RWPE2 (cell line): Measurements from ENCODE around the gene CD48.

Experiments used
- ATAC-seq: fragments of 200-7000 bp; cut with Tn5 transposase; 3 replicates; pipeline ENCODE4 v1.9.1; 2021; ENCODE audit warnings: low read depth
- DNase-seq: peaks from one replicate; pipeline ENCODE4 v3.0.0-alpha.2; 2020; ENCODE audit warnings: low spot score
- H3K27ac ChIP-seq: fragments of 450-650 bp; 2 replicates; pipeline ENCODE4 v1.5.1; 2017; ENCODE audit warnings: mild to moderate bottlenecking; ENCODE audit not compliant: poor library complexity, severe bottlenecking
- H3K27me3 ChIP-seq: fragments of 250-450 bp; sonication (Bioruptor Pico); 2 replicates; pipeline ENCODE4 v1.5.1; 2021; ENCODE audit warnings: mild to moderate bottlenecking, moderate library complexity; ENCODE audit not compliant: insufficient read depth, poor library complexity, severe bottlenecking
- H3K36me3 ChIP-seq: fragments of 250-450 bp; sonication (Bioruptor Pico); 2 replicates; pipeline ENCODE4 v1.5.1; 2020; ENCODE audit warnings: low read depth, mild to moderate bottlenecking, moderate library complexity
- H3K4me1 ChIP-seq: fragments of 250-450 bp; sonication (Bioruptor Pico); 2 replicates; pipeline ENCODE4 v1.5.1; 2021; ENCODE audit warnings: mild to moderate bottlenecking, moderate library complexity; ENCODE audit not compliant: insufficient read depth, poor library complexity, severe bottlenecking
- H3K4me3 ChIP-seq: fragments of 250-450 bp; sonication (Bioruptor Pico); 2 replicates; pipeline ENCODE4 v1.5.1; 2021; ENCODE audit warnings: mild to moderate bottlenecking, moderate library complexity; ENCODE audit not compliant: severe bottlenecking
- H3K9me3 ChIP-seq: fragments of 250-450 bp; sonication (Bioruptor Pico); 2 replicates; pipeline ENCODE4 v1.5.1; 2021; ENCODE audit warnings: mild to moderate bottlenecking, moderate library complexity; ENCODE audit not compliant: severe bottlenecking
- TF ChIP-seq, protein P1 (sequence below): fragments of 450-650 bp; IDR thresholded peaks from one replicate; pipeline ENCODE4 v1.5.1; 2017; ENCODE audit warnings: mild to moderate bottlenecking, moderate library complexity; ENCODE audit not compliant: poor library complexity, severe bottlenecking

The CD48 gene

GRCh38 chr1:160723332-160723731, 11.7 kb upstream of the CD48 start:
- Histone ChIP-seq H3K36me3 (no peaks in the 10 kb centered on the region), H3K27me3 (peaks cover 6% of the 10 kb centered on the region), H3K9me3 (no peaks in the 10 kb centered on the region), H3K4me3 (no peak overlapping the region), H3K27ac (no peak overlapping the region), H3K4me1 (no peaks in the 10 kb centered on the region)
- ATAC-seq (no peak), DNase-seq (no peak)
- TF ChIP-seq, protein P1, sequence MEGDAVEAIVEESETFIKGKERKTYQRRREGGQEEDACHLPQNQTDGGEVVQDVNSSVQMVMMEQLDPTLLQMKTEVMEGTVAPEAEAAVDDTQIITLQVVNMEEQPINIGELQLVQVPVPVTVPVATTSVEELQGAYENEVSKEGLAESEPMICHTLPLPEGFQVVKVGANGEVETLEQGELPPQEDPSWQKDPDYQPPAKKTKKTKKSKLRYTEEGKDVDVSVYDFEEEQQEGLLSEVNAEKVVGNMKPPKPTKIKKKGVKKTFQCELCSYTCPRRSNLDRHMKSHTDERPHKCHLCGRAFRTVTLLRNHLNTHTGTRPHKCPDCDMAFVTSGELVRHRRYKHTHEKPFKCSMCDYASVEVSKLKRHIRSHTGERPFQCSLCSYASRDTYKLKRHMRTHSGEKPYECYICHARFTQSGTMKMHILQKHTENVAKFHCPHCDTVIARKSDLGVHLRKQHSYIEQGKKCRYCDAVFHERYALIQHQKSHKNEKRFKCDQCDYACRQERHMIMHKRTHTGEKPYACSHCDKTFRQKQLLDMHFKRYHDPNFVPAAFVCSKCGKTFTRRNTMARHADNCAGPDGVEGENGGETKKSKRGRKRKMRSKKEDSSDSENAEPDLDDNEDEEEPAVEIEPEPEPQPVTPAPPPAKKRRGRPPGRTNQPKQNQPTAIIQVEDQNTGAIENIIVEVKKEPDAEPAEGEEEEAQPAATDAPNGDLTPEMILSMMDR = no peak

- TF ChIP-seq, protein P1 = no peak
- Histone ChIP-seq H3K9me3 (no peaks in the 10 kb centered on the region), H3K36me3 (no peaks in the 10 kb centered on the region), H3K27ac (no peak overlapping the region), H3K4me3 (no peak overlapping the region), H3K4me1 (no peaks in the 10 kb centered on the region), H3K27me3 (peaks cover 6% of the 10 kb centered on the region)
- ATAC-seq = no peak
- DNase-seq = no peak
Observed at GRCh38 chr1:160722726-160723125, 11.1 kb upstream of the CD48 start.

DNA sequence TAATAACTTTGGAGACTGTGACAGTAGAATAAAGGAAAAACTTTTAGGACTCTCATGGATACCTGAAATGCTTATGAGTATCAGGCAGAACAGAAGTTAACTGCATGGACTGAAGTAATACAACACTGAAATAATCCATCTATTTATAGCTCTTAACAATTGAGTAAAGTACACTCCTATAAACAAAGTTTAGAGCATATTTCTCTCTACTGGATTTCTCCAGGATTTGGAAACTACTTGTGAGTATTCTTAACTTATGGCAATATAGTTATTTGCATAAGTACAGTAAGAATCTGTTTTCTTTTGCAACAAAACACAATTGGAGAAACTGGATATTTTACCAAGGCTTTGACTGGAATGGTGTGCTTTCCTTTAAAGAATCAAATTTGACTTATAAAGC, 9.9 kb upstream of the CD48 start:
- H3K9me3 ChIP-seq = no peaks in the 10 kb centered on the region
- no peak for DNase-seq
- TF ChIP-seq, protein P1 = no peak
- no peak overlapping the region for H3K4me3 ChIP-seq
- H3K36me3 ChIP-seq = no peaks in the 10 kb centered on the region
- no peak for ATAC-seq
- peaks cover 6% of the 10 kb centered on the region for H3K27me3 ChIP-seq
- no peaks in the 10 kb centered on the region for H3K4me1 ChIP-seq
- no peak overlapping the region for H3K27ac ChIP-seq

DNA sequence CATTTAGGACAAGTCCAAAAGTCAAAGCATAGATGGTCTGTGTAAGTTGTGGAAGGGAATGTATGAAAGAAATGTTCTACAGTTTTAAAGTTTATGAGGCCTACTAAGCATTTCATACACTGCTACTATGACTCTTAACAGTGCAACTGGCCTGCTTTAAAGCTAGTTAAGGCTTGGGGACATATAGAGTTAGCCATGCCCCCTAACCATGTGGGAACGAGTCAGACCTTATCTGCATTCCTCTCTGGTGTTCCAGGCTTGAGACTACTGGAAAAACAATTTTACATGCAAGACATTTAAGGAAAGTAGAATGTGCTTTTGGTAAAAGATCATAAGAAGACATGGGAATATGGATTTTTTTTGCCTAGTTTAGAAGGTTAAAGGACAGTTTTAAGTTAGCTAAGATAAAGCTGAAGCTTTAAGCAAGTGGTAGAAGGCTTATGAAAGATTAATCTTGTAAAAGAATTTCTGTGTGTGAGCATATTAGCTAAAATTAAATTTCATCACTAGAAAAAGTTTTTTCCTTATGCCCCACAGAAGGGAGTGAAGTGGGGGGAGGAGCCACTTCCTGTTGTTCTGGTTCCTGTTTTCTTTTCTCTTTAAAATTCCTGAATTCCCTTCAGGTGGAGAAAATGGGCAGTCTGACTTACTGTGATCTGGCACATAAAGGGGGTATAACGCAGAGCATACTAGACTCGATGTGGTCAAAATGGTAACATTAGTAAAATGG, 8.9 kb upstream of the CD48 start:
- Histone ChIP-seq H3K36me3 (no peaks in the 10 kb centered on the region), H3K27me3 (peaks cover 6% of the 10 kb centered on the region), H3K4me3 (no peak overlapping the region), H3K4me1 (no peaks in the 10 kb centered on the region), H3K9me3 (no peaks in the 10 kb centered on the region), H3K27ac (no peak overlapping the region)
- ATAC-seq = no peak
- DNase-seq = no peak
- TF ChIP-seq, protein P1 = no peak

DNA sequence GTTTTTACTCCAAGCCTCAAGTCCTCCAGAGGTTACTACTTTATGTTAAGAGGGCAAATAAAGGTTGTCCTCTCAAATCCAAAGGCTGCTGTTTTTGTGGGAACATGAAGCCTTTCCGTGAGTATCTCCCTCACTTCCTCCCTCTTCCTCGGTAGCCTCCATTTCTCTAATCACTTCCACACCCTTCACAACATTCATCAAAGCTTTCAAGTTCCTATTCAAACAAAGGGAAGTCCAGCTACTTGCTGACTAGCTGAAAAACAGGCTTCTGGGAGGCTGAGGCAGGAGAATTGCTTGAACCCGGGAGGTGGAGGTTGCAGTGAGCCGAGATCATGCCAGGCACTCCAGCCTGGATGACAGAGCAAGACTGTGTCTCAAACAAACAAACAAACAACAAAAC, 6.6 kb upstream of the CD48 start:
- no peak for ATAC-seq

More for the DNA sequence above, 6.6 kb upstream of the CD48 start:
- Histone ChIP-seq H3K4me1 (no peaks in the 10 kb centered on the region), H3K27ac (no peak overlapping the region), H3K27me3 (peaks cover 6% of the 10 kb centered on the region), H3K4me3 (no peak overlapping the region), H3K9me3 (no peaks in the 10 kb centered on the region), H3K36me3 (no peaks in the 10 kb centered on the region)
- DNase-seq = no peak
- TF ChIP-seq, protein P1 = no peak
